WTC11 (cell line): ENCODE measurements around the gene MPP1. TPM values are rescaled to one million over a fixed set of nuclear protein-coding genes. Genes with fewer than 3 reads are reported as not detected.

Experiments used
- ATAC-seq: fragments of 200-7000 bp; cut with Tn5 transposase; 2 replicates; pipeline ENCODE4 v1.10.0; 2021; ENCODE audit warnings: mild to moderate bottlenecking, moderate library complexity
- CTCF ChIA-PET: fragments of 300-600 bp; sonication (Branson Sonifier 250); formaldehyde crosslinking; loops from one replicate; lab custom pipeline; 2021; ENCODE audit warnings: antibody characterized with exemption; lab: Charles Lee
- POLR2A ChIA-PET: fragments of 350-600 bp; sonication (Branson Sonifier 250); formaldehyde crosslinking; loops from one replicate; lab custom pipeline; 2021; ENCODE audit warnings: antibody characterized with exemption; lab: Charles Lee
- DNase-seq: peaks from one replicate; pipeline ENCODE4 v3.0.0; 2021; ENCODE audit warnings: low spot score
- H3K27ac Mint-ChIP-seq: 2 replicates; pipeline ENCODE4 v1.8.0; 2021; ENCODE audit warnings: mixed read lengths
- H3K27me3 Mint-ChIP-seq: 2 replicates; pipeline ENCODE4 v1.8.0; 2021; ENCODE audit warnings: low read depth, mild to moderate bottlenecking, moderate library complexity, mixed read lengths
- H3K36me3 Mint-ChIP-seq: 2 replicates; pipeline ENCODE4 v1.8.0; 2021; ENCODE audit warnings: mixed read lengths
- H3K4me1 Mint-ChIP-seq: 2 replicates; pipeline ENCODE4 v1.8.0; 2022; ENCODE audit warnings: mixed read lengths
- H3K4me3 Mint-ChIP-seq: 2 replicates; pipeline ENCODE4 v1.8.0; 2021; ENCODE audit warnings: mild to moderate bottlenecking, moderate library complexity, mixed read lengths
- H3K9me3 Mint-ChIP-seq: 2 replicates; pipeline ENCODE4 v1.8.0; 2021; ENCODE audit warnings: mixed read lengths
- ARID4B ChIP-seq: sonication (generic); formaldehyde crosslinking; IDR thresholded peaks from 2 replicates; pipeline ENCODE4 v1.8.0; 2023; ENCODE audit warnings: missing genetic modification reagents, mild to moderate bottlenecking, borderline replicate concordance
- ATF1 ChIP-seq: sonication (generic); formaldehyde crosslinking; IDR thresholded peaks from 2 replicates; pipeline ENCODE4 v1.8.1; 2023; ENCODE audit warnings: mild to moderate bottlenecking, moderate library complexity, missing genetic modification reagents
- CTCF ChIP-seq: fragments of 200-600 bp; IDR thresholded peaks from 2 replicates; pipeline ENCODE4 v1.8.0; 2022; ENCODE audit warnings: antibody characterized with exemption
- EMX1 ChIP-seq: fragments of 250-450 bp; sonication (Bioruptor Pico); IDR thresholded peaks from 2 replicates; pipeline ENCODE4 v1.8.0; 2021; ENCODE audit warnings: mild to moderate bottlenecking
- GABPB1 ChIP-seq: sonication (generic); formaldehyde crosslinking; IDR thresholded peaks from 2 replicates; pipeline ENCODE4 v1.8.1; 2023; ENCODE audit warnings: mild to moderate bottlenecking, missing genetic modification reagents
- GRHL2 ChIP-seq: fragments of 250-450 bp; sonication (Bioruptor Pico); IDR thresholded peaks from 2 replicates; pipeline ENCODE4 v1.8.0; 2022; ENCODE audit warnings: mild to moderate bottlenecking, moderate library complexity; ENCODE audit not compliant: insufficient replicate concordance, severe bottlenecking
- GTF2I ChIP-seq: fragments of 250-450 bp; sonication (Bioruptor Pico); conservative IDR thresholded peaks from 2 replicates; pipeline ENCODE4 v1.4.0; 2021; ENCODE audit warnings: mild to moderate bottlenecking
- HMGXB4 ChIP-seq: sonication (generic); formaldehyde crosslinking; IDR thresholded peaks from 2 replicates; pipeline ENCODE4 v1.8.1; 2023; ENCODE audit warnings: mild to moderate bottlenecking, moderate library complexity, missing genetic modification reagents
- IRF2 ChIP-seq: sonication (generic); formaldehyde crosslinking; IDR thresholded peaks from 2 replicates; pipeline ENCODE4 v1.8.0; 2022; ENCODE audit warnings: low read depth, missing genetic modification reagents, borderline replicate concordance
- KAT7 ChIP-seq: sonication (generic); formaldehyde crosslinking; IDR thresholded peaks from 2 replicates; pipeline ENCODE4 v1.8.1; 2023; ENCODE audit warnings: missing genetic modification reagents, mild to moderate bottlenecking, borderline replicate concordance
- PRRX2 ChIP-seq: fragments of 250-450 bp; sonication (Bioruptor Pico); IDR thresholded peaks from 2 replicates; pipeline ENCODE4 v1.8.0; 2021; ENCODE audit warnings: mild to moderate bottlenecking
- RORB ChIP-seq: fragments of 250-450 bp; sonication (Bioruptor Pico); IDR thresholded peaks from 2 replicates; pipeline ENCODE4 v1.9.0; 2021; ENCODE audit warnings: mild to moderate bottlenecking
- SMAD3 ChIP-seq: sonication (generic); formaldehyde crosslinking; IDR thresholded peaks from 2 replicates; pipeline ENCODE4 v1.8.0; 2022; ENCODE audit warnings: missing genetic modification reagents, mild to moderate bottlenecking, borderline replicate concordance
- ZBTB21 ChIP-seq: sonication (generic); formaldehyde crosslinking; IDR thresholded peaks from 2 replicates; pipeline ENCODE4 v1.8.1; 2023; ENCODE audit warnings: mild to moderate bottlenecking, missing genetic modification reagents, borderline replicate concordance
- ZNF121 ChIP-seq: sonication (generic); formaldehyde crosslinking; IDR thresholded peaks from 2 replicates; pipeline ENCODE4 v1.8.0; 2023; ENCODE audit warnings: missing genetic modification reagents
- ZNF396 ChIP-seq: fragments of 250-450 bp; sonication (Bioruptor Pico); IDR thresholded peaks from 2 replicates; pipeline ENCODE4 v1.8.0; 2021; ENCODE audit warnings: mild to moderate bottlenecking, moderate library complexity, borderline replicate concordance
- ZNF423 ChIP-seq: fragments of 250-450 bp; sonication (Bioruptor Pico); IDR thresholded peaks from 2 replicates; pipeline ENCODE4 v2.1.2; 2022; ENCODE audit warnings: mild to moderate bottlenecking, moderate library complexity
- ZNF512 ChIP-seq: sonication (generic); formaldehyde crosslinking; IDR thresholded peaks from 2 replicates; pipeline ENCODE4 v1.8.1; 2022; ENCODE audit warnings: missing genetic modification reagents, borderline replicate concordance
- total RNA-seq: library from RNA; stranded (reverse); gene quantifications from 3 replicates; pipeline ENCODE4 v1.2.3, GENCODE V29; 2021
- TF ChIP-seq, protein P1 (sequence below): sonication (generic); formaldehyde crosslinking; IDR thresholded peaks from 2 replicates; pipeline ENCODE4 v1.8.0; 2023; ENCODE audit warnings: mild to moderate bottlenecking, missing genetic modification reagents
- TF ChIP-seq, protein P2 (sequence below): sonication (generic); formaldehyde crosslinking; IDR thresholded peaks from 2 replicates; pipeline ENCODE4 v1.8.1; 2023; ENCODE audit warnings: mild to moderate bottlenecking, missing genetic modification reagents

The MPP1 gene
- total RNA-seq, 1 experiment from 2014 or later = 15.8 TPM

- TF ChIP-seq HMGXB4 (CRISPR knock-in tag) (no peak), PRRX2 (CRISPR knock-in tag) (no peak), RORB (CRISPR knock-in tag) (no peak), GRHL2 (CRISPR knock-in tag) (no peak), ZNF512 (CRISPR knock-in tag) (no peak)
These were observed 22.7 kb upstream of the MPP1 start (continued) for GRCh38 chrX:154828016-154828408.

GRCh38 chrX:154827194-154828015 is 22.1 kb upstream of the MPP1 start:
- no peaks in the 10 kb centered on the region for H3K36me3 Mint-ChIP-seq
- ChIA-PET CTCF (no interaction called here), POLR2A (no interaction called here)
- no peak overlapping the region for H3K27ac Mint-ChIP-seq
- DNase-seq (no peak), ATAC-seq (no peak)
- peaks cover 17% of the 10 kb centered on the region for H3K4me1 Mint-ChIP-seq
- no peaks in the 10 kb centered on the region for H3K9me3 Mint-ChIP-seq
- H3K27me3 Mint-ChIP-seq = no peaks in the 10 kb centered on the region
- H3K4me3 Mint-ChIP-seq = no peak overlapping the region
- TF ChIP-seq GABPB1 (CRISPR knock-in tag) (no peak), ARID4B (CRISPR knock-in tag) (no peak), KAT7 (CRISPR knock-in tag) (no peak), ATF1 (CRISPR knock-in tag) (no peak), ZNF423 (CRISPR knock-in tag) (no peak), ZNF396 (CRISPR knock-in tag) (no peak), ZBTB21 (CRISPR knock-in tag) (no peak), SMAD3 (CRISPR knock-in tag) (no peak), CTCF (no peak), GRHL2 (CRISPR knock-in tag) (no peak), EMX1 (no peak), ZNF121 (CRISPR knock-in tag) (no peak), GTF2I (no peak), IRF2 (no peak)
- TF ChIP-seq, protein P1, sequence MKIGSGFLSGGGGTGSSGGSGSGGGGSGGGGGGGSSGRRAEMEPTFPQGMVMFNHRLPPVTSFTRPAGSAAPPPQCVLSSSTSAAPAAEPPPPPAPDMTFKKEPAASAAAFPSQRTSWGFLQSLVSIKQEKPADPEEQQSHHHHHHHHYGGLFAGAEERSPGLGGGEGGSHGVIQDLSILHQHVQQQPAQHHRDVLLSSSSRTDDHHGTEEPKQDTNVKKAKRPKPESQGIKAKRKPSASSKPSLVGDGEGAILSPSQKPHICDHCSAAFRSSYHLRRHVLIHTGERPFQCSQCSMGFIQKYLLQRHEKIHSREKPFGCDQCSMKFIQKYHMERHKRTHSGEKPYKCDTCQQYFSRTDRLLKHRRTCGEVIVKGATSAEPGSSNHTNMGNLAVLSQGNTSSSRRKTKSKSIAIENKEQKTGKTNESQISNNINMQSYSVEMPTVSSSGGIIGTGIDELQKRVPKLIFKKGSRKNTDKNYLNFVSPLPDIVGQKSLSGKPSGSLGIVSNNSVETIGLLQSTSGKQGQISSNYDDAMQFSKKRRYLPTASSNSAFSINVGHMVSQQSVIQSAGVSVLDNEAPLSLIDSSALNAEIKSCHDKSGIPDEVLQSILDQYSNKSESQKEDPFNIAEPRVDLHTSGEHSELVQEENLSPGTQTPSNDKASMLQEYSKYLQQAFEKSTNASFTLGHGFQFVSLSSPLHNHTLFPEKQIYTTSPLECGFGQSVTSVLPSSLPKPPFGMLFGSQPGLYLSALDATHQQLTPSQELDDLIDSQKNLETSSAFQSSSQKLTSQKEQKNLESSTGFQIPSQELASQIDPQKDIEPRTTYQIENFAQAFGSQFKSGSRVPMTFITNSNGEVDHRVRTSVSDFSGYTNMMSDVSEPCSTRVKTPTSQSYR (CRISPR knock-in tag) = no peak
- TF ChIP-seq, protein P2, sequence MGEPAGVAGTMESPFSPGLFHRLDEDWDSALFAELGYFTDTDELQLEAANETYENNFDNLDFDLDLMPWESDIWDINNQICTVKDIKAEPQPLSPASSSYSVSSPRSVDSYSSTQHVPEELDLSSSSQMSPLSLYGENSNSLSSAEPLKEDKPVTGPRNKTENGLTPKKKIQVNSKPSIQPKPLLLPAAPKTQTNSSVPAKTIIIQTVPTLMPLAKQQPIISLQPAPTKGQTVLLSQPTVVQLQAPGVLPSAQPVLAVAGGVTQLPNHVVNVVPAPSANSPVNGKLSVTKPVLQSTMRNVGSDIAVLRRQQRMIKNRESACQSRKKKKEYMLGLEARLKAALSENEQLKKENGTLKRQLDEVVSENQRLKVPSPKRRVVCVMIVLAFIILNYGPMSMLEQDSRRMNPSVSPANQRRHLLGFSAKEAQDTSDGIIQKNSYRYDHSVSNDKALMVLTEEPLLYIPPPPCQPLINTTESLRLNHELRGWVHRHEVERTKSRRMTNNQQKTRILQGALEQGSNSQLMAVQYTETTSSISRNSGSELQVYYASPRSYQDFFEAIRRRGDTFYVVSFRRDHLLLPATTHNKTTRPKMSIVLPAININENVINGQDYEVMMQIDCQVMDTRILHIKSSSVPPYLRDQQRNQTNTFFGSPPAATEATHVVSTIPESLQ = no peak
